ENCODE measurements around the gene NAGLU. TPM values are rescaled to one million over a fixed set of nuclear protein-coding genes. Genes with fewer than 3 reads are reported as not detected.

NAGLU gene
- total and polyA plus RNA-seq, 2 of the 13 experiments (the other 11 are each of a cell fraction or from before 2014, with no cell fraction given) = 28.2 to 40.1 TPM

GRCh38 chr17:42564815-42565522 lies 28.9 kb downstream of the NAGLU start (continued):
- no peak for TF ChIP-seq AKAP8 (CRISPR knock-in tag; IDR thresholded peaks at IDR 0.05)
- TF ChIP-seq HOXA3 (CRISPR knock-in tag; IDR thresholded peaks at IDR 0.05) = peak; percentile 89
- TF ChIP-seq KLF9 (CRISPR knock-in tag; IDR thresholded peaks at IDR 0.05; ENCODE audit: low read depth) = 0 out of 2 replicates have a peak, but pooled peaks have one; percentile 66
- TF ChIP-seq KAT8 (CRISPR knock-in tag; IDR thresholded peaks at IDR 0.05) = peak; percentile 88
- TF ChIP-seq ZFP82 (CRISPR knock-in tag; IDR thresholded peaks at IDR 0.05; ENCODE audit: borderline replicate concordance) = no peak
- TF ChIP-seq HNF4G (IDR thresholded peaks at IDR 0.05; ENCODE audit: borderline replicate concordance, low read depth, low read length) = peak; percentile 92
- TF ChIP-seq HNF4G (CRISPR knock-in tag; IDR thresholded peaks at IDR 0.05; ENCODE audit: borderline replicate concordance, low read depth) = peak; percentile 84; the same call in 1 of the 2 replicates
- peak; percentile 100 for TF ChIP-seq ZBED4 (CRISPR knock-in tag; IDR thresholded peaks at IDR 0.05; ENCODE audit: borderline replicate concordance)
- TF ChIP-seq ZNF746 (CRISPR knock-in tag; IDR thresholded peaks at IDR 0.05) = peak; percentile 29; the same call in 1 of the 2 replicates
- TF ChIP-seq ZNF567 (CRISPR knock-in tag; IDR thresholded peaks at IDR 0.05; ENCODE audit: borderline replicate concordance) = 0 out of 2 replicates have a peak, but pooled peaks have one; percentile 96
- peak; percentile 57; the same call in 1 of the 3 replicates for TF ChIP-seq MXI1 (IDR thresholded peaks at IDR 0.05; ENCODE audit: borderline replicate concordance, low read depth, low read length)
- TF ChIP-seq KLF16 (CRISPR knock-in tag; IDR thresholded peaks at IDR 0.05) = peak in 1 of 2 experiments; percentile 78; a peak in 2 of 4 replicates
- peak; percentile 89 for TF ChIP-seq ZBTB38 (CRISPR knock-in tag; IDR thresholded peaks at IDR 0.05)
- peak; percentile 99 for TF ChIP-seq ZBTB26 (CRISPR knock-in tag; IDR thresholded peaks at IDR 0.05; ENCODE audit: borderline replicate concordance)
- TF ChIP-seq MTA1 (CRISPR knock-in tag; IDR thresholded peaks at IDR 0.05; ENCODE audit: borderline replicate concordance) = peak; percentile 76; the same call in 1 of the 2 replicates
- peak; percentile 63; the same call in 1 of the 2 replicates for TF ChIP-seq ZNF747 (CRISPR knock-in tag; IDR thresholded peaks at IDR 0.05; ENCODE audit: borderline replicate concordance)
- peak; percentile 31; the same call in 1 of the 2 replicates for TF ChIP-seq ZNF430 (CRISPR knock-in tag; IDR thresholded peaks at IDR 0.05)
- TF ChIP-seq ZNF576 (CRISPR knock-in tag; IDR thresholded peaks at IDR 0.05) = no peak
- TF ChIP-seq HDAC1 (CRISPR knock-in tag; IDR thresholded peaks at IDR 0.05) = peak; percentile 74
- TF ChIP-seq KDM4B (CRISPR knock-in tag; IDR thresholded peaks at IDR 0.05) = peak; percentile 57; the same call in 1 of the 2 replicates
- TF ChIP-seq ARNT (IDR thresholded peaks at IDR 0.05) = no peak
- no peak for TF ChIP-seq ZBTB10 (CRISPR knock-in tag; IDR thresholded peaks at IDR 0.05; ENCODE audit: borderline replicate concordance)

Data from HepG2 (cell line).